ENCODE data around the gene JPH2. TPM values are rescaled to one million over a fixed set of nuclear protein-coding genes. Genes with fewer than 3 reads are reported as not detected.

The JPH2 gene
- total RNA-seq, 2 donors from 2014 or later, result 121 to 130 TPM

GRCh38 chr20:44115181-44115580 is 71.8 kb downstream of the JPH2 start:
- intact Hi-C loops (cut with DNase I), result loop anchor here (5.0 kb wide), 1 partner anchor 72 kb away; the partner anchor contains the start of gene JPH2 (in 2 of the 2)
- no peak for DNase-seq (ENCODE audit: low spot score)

- intact Hi-C loops (cut with DNase I), result no loop called here
- DNase-seq (ENCODE audit: low spot score), result no peak
These were observed 73.2 kb downstream of the JPH2 start for GRCh38 chr20:44113618-44114376.

- no peak for DNase-seq (ENCODE audit: low spot score)
- intact Hi-C loops (cut with DNase I), result no loop called here
These were observed 73.9 kb downstream of the JPH2 start for GRCh38 chr20:44112889-44113617.

- DNase-seq (ENCODE audit: low spot score), result no peak
- intact Hi-C loops (cut with DNase I), result no loop called here
These were observed 74.5 kb downstream of the JPH2 start for GRCh38 chr20:44112456-44112855.

- DNase-seq (ENCODE audit: low spot score), result no peak
- intact Hi-C loops (cut with DNase I), result no loop called here
These were observed 75.2 kb downstream of the JPH2 start for GRCh38 chr20:44111712-44112335.

- DNase-seq (ENCODE audit: low spot score), result no peak
- intact Hi-C loops (cut with DNase I), result no loop called here
These were observed 76.0 kb downstream of the JPH2 start for GRCh38 chr20:44110816-44111568.

- intact Hi-C loops (cut with DNase I), result no loop called here
- no peak for DNase-seq (ENCODE audit: low spot score)
These were observed 77.0 kb downstream of the JPH2 start for GRCh38 chr20:44109951-44110361.

- intact Hi-C loops (cut with DNase I), result no loop called here
- DNase-seq (ENCODE audit: low spot score), result no peak
These were observed 80.4 kb downstream of the JPH2 start for GRCh38 chr20:44106615-44107014.

GRCh38 chr20:44104798-44105517 is 82.0 kb downstream of the JPH2 start:
- intact Hi-C loops (cut with DNase I), result no loop called here
- DNase-seq (ENCODE audit: low spot score), result no peak

- intact Hi-C loops (cut with DNase I), result no loop called here
- no peak for DNase-seq (ENCODE audit: low spot score)
These were observed 84.4 kb downstream of the JPH2 start for GRCh38 chr20:44102582-44102981.

GRCh38 chr20:44099832-44100231 is 87.2 kb downstream of the JPH2 start:
- intact Hi-C loops (cut with DNase I), result no loop called here

GRCh38 chr20:44098657-44099056 is 88.3 kb downstream of the JPH2 start:
- DNase-seq (ENCODE audit: low spot score), result no peak

More at GRCh38 chr20:44099832-44100231, 87.2 kb downstream of the JPH2 start:
- no peak for DNase-seq (ENCODE audit: low spot score)

GRCh38 chr20:44098256-44098630 is 88.7 kb downstream of the JPH2 start:
- DNase-seq (ENCODE audit: low spot score), result no peak
- intact Hi-C loops (cut with DNase I), result no loop called here

More at GRCh38 chr20:44098657-44099056, 88.3 kb downstream of the JPH2 start:
- intact Hi-C loops (cut with DNase I), result no loop called here

GRCh38 chr20:44097521-44098255 is 89.3 kb downstream of the JPH2 start:
- intact Hi-C loops (cut with DNase I), result no loop called here
- DNase-seq (ENCODE audit: low spot score), result no peak

- intact Hi-C loops (cut with DNase I), result no loop called here
These were observed 91.2 kb downstream of the JPH2 start for GRCh38 chr20:44095831-44096230.

GRCh38 chr20:44093249-44093582 is 93.8 kb downstream of the JPH2 start:
- DNase-seq (ENCODE audit: low spot score), result no peak
- intact Hi-C loops (cut with DNase I), result no loop called here

More at GRCh38 chr20:44095831-44096230, 91.2 kb downstream of the JPH2 start:
- DNase-seq (ENCODE audit: low spot score), result no peak

GRCh38 chr20:44092551-44093248 is 94.3 kb downstream of the JPH2 start:
- intact Hi-C loops (cut with DNase I), result no loop called here
- DNase-seq (ENCODE audit: low spot score), result no peak

GRCh38 chr20:44091026-44091425 is 96.0 kb downstream of the JPH2 start:
- intact Hi-C loops (cut with DNase I), result no loop called here
- no peak for DNase-seq (ENCODE audit: low spot score)

Data from posterior vena cava (tissue), 2 donors.